Stimulated activated CD4-positive, alpha-beta T cell treated with anti-CD3 and anti-CD28 coated beads, Interleukin-2, amount 100 ng/mL, for 24 hours (primary cell): ENCODE measurements around the gene OMA1.
"Not testable (repeated sequence)": the region's sequence is repeated elsewhere in the genome, so short reads cannot be mapped to it uniquely, and the experiment has no call there.

Source experiments
- DNase-seq, 2 donors: peaks; one replicate each; pipeline ENCODE4 v3.0.0-alpha.2; 2020

OMA1 gene

DNA sequence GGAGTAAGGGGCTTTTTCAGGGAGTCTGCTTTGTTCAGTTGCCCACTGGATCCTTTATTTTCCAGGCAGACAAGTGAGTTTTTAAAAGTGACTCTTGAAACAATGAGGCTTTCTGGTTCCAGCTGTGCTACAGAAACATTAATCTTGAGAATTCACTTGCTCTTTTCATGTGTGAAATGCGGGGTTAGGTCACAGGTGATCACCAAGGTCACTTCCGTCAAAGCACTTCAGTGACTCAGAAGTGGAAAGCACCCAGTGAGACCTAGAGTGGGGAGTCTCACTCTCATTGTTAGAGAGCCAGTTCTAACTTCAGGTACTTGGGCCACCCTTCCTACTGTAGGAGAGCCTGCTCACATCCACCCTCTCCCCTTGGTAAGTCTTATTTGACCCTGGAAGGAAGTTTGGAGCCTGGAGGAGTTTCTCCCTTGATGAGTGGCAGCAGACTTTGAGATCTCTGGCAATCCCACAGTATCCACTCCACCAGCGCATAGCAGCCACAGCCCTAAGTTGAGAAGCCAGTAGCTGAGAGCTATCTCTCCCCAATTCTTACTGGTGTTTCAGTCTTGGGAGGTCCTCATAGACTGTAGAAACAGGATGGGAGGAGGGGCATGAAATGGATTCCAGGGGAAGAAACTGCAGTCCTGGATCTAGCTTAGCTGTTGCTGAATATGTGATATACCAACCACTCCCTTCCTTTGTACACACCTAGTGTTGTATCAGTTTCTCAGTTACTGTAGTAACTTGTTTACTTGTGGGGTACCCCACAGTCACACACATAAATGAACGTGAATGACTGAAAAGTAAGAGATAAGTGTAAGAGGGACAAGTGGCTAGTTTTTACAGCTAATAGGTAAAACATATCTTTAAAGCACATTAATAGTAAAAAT is 27.4 kb upstream of the OMA1 start:
- DNase-seq: peak; percentile 20 to 35

DNA sequence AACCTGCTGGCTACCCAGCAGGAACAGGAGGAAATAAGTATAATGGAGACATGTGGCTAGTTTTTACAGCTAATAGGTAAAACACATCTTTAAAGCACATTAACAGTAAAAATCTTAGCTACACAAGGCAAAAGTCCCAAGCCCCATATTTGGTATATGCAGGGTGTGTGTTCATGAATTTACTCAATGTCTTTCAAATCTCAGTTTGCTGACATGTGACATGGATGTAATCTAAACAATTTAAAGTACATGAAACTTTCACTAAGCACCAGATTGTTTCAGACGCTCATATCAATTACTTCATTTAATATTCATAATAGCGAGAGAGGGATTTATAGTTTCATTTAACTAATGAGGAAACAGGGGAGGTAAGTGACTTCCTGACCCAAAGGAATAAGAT is 26.6 kb upstream of the OMA1 start:
- DNase-seq: no peak

DNA sequence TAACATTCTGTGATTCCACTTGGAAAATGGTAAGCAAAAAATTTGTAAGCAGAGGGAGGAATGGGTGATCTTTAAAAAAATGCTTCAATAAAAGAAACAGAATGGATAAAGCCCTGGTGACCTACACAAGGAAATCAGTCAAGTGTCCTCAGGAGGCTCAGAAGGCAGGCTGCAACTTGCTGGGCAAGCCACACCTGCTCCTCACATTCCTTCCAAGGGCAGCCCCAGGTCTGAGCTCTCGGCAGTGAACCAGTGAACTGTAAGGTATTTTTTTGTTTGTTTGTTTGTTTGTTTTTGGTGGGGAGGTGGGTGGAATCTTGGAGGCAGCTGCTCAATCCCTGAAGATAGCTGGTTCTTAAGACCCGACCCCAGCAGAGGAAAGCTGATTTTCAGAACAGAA is 26.2 kb upstream of the OMA1 start:
- DNase-seq: no peak

DNA sequence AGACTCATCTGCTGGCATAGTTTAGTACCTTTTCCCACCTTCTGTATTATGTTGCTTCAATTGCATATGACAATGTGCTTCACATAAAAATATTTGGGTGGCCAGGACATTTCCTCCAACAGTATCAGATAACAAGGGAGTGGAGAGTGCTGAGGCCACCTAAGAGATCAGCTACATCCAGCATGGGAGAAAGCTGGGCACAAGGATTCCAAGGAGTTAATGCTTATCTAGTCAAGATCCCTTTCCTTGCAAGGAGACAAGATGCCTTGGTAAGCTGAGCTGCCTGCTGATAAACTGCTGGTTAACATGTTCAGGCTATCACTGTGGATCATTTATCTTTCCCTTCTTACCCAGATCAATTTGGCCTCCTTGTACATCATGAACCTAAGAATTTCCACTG is 25.1 kb upstream of the OMA1 start:
- DNase-seq: no peak

DNA sequence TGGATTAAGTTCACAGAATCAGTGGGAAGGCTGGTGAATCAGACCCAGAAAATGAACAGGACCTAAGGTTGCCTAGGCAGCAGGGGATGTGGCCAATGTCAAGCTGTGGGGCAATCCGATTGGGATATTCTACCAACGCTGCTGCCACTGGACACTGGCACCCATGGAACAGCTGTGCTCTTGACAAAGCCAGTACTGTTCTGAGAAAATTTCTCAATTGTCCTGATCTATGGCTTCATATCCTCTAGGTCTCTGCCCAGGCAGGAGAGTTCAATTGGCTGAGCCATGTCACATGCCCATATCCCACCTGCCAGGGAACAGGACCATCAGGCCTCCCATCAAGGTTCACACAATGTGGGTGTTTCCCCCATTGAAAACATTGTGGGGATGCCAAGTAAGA is 24.3 kb upstream of the OMA1 start:
- no peak for DNase-seq

DNA sequence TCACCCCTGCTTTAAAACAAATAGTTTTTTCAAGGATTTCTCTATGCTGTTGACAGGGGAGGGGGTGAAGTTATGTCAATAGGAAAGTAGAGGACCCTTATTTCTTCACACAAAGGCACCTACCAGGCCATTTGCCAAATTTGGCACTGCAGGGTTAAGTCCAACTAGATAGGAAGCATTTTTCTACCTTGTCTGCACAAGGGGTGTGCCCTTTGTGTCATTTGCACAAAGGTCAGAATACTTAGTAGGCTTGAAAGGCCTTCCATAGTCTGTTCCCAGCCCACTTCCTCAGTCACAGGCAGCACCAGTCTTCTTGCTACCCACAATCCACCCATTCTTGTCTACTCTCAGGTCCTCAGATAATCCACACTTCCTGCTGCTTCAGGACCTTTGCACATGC is 23.6 kb upstream of the OMA1 start:
- no peak for DNase-seq

DNA sequence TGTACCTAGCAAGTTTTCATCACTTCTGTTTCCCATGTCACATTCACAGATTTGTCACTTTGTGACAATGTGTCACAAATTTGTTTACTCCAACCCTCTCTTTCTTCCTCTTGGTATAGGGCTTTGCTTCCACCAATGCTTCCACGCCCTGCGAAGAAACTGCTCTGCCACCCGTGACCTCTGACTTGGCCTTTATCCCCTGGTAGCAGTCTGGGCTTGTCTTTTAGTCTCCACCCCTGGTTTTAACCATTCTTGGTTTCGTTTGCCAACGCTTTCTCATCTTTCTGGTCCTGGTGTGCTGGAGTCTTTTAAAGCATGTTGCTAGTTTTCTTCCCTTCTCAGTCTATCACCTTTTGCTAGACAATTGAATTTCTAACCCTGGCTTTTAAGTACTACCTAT is 22.4 kb upstream of the OMA1 start:
- no peak for DNase-seq

DNA sequence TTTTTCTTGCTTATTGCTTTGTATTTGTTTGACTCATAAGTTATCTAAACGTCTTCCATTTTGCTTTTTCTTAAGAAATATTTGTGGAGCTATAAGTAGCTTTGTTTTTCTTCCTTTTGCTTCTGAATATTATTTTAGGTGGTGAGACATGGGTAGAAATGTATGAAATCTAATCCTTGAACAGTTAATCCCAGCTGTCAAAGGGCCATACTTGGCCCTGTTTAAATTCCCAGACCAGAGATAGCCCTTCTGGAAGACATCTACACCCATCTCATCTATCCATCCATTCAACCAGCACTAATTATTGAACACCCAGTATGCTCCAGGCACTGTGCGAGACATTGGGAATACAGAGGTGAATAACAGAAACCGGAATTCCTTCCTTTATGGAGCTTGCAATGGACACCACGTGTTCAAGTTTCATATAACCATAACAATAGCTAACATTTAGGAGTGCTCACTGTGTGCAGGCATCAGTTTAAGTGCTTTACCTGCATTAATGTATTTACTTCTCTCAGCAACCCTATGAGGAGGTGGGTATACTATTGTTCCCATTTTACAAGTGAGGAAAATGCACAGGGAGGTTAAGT is 21.8 kb upstream of the OMA1 start:
- no peak for DNase-seq

DNA sequence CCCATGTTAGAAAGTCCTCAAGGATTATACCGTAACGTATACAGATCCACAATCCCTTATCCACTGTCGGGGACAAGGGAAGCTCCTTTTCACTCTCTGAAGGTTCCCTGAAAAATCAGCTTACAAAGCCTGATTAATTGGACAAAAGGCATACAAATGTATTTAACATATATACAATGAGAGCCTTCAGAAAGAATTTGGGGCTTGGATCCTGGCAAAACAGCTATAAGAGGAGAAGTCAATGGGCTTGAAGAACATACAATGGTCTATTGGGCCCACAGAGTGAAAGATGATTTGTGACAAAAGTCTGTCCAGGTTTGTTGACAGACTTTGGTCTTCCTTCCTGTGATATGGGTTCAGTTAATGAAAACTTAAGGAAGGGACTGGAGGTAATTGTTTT is 19.8 kb upstream of the OMA1 start:
- DNase-seq: no peak

DNA sequence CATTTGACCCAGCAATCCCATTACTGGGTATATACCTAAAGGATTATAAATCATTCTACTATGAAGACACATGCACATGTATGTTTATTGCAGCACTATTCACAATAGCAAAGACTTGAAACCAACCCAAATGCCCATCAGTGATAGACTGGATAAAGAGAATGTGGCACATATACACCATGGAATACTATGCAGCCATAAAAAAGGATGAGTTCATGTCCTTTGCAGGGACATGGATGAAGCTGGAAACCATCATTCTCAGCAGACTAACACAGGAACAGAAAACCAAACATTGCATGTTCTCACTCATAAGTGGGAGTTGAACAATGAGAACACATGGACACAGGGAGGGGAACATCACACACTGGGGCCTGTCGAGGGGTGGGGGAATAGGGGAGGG is 17.2 kb upstream of the OMA1 start:
- DNase-seq: not testable (repeated sequence)

DNA sequence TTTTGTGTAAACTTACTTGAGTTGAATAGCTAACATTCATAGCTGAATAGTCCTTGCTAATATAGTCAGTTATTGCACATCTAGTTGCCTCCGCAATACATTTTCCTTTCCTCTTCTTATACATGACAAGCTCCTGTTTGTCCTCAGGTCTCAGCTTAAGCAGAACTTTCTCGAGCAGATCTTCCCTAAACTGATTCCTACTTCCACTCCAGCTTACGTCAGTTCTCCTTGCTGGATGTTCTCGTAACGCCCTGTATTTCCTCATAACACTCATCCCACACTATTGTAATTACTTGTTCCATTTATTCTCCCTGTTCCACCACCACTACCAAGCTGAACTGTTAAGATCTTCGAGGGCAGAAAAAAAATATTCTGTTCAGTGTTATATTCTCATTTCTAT is 15.1 kb upstream of the OMA1 start:
- DNase-seq: no peak

DNA sequence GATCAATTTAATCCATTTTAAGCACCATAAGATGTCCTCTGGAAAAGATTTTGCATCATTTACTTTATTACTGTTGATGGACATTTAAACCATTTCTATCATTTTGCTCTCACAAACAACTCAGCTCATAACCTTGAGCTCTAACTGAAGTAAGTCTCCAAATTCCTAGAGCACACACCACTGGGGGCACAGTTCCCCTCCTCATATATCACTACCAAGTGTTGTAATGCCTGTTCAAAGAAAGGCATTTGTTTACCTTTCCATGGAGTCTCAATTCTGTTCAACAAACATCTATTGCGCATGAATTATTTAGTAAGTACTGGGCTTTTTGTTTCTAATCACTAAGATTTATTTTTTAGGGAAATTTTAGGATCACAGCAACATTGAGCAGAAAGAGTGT is 8.9 kb upstream of the OMA1 start:
- DNase-seq: no peak

DNA sequence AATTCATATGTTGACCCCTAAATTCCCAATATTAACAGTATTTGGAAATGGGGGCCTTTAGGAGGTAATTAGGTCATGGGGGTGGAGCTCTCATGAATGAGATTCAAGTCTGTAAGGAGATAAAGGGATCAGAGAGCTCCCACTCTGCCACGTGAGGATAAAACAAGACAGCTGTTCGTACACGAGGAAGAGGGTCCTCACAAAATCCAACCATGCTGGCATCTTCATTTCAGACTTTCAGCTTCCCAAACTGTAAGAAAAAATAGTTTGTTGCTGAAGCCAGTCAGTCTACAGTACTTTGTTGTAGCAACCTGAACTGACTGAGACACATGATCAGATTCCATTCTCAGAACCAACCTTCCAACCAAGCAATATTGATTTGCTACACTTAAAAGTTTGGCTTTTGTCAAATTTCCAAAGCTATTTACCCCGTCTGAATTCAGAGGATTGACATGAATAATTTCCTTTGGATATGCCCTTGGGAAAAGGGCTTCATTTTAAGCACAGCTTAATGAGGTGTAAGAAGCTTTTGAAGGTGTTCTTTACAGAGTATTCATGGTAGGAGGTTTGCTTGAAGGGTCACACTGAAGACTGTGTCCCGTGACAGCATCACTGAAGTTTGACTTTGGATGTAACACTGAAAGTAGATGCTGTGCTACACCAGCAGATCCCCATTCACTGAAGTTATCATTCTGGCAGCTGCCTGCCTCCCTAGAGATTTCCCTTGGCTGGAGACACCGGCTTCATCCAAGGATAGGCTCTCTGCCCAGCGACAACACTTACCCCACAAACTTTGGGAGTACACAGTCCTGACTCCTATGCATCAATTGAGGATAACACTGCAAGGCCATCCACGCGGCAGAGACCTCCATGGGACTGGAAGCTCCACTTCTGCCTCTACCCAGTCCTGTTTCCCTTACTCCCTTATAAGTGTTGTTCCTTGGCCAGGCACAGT is 4.9 kb upstream of the OMA1 start:
- no peak for DNase-seq

DNA sequence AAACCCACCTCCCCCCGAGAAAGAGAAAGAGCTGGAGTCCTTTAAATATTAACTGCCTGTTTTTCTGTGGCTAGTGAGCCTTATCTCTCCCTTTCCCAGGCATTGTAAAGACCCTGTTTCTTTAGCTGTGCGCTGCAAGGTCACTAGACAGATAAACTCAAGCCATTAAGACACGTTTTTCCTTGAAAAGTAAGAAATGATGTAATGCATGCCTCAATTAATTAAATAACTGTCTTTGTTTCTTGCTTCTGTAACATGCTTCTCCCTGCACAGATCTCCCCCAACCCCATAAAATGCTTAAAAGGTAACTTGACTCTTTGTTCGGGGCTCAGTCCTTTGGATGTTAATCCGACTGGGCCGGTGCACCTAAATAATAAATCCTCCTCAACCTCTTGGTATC is 2.8 kb upstream of the OMA1 start:
- DNase-seq: not testable (repeated sequence)

DNA sequence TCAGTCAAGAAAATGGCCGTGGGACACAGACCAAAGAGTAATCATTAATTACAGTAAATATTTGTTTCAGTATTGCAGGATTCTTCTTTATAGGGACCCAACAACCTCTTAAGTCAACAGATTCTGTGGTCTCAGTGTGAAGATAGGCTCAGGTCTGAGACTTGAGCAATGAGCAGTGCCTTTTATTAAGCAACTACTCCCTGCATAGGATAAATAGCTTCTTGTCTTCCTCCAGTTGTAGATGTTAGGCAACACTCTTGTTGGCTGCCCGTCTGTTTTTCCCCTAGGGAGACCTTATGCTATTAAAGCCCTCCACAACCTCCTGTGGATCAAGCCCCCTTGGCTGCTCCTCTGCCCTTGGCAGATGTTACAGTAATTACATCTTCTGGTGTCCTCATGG is 1.8 kb upstream of the OMA1 start:
- no peak for DNase-seq

DNA sequence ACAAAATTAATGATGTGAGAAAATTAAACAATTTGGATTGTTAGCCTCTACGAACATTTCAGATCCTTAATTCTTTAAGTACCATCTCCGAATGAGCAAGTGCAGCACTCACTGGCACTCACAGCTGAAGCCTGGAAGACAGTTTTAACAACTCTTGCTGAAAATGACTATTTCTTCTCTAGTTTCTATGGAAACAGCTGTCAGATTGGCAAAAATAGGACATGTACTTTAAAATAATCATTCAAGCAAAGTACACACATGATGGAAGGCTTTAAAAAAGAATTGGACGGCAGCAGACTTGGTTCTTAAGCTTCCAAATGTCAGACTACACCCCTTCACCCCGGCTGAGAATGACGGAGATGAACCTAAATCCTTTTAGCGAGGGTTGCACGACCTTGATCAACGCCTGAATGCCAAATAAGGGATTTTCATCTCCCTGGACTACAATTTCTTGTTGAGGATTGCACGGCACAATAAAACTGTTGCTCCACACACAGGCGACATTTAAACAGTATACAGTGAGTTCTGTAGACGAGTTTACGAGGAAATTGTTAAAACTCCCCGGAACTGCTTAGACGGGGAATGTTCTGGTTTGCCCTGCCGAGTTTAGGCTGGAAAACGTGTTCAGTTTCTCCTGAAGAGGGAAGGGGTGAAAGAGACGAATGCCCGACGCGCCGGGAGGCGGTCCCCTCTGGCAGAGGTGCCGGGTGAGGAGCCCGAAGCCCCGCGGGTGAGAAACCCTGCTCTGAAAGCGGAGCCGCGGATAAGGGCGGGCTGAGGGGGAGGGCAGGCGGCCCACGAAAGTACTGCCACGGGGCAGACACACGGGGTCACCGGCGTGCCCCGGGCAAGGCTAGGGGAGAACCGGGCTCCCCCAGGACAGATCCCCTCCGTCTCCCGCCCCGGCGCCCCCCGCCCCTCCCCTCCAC is 671 bp downstream of the OMA1 start:
- DNase-seq: peak; percentile 76 to 80

DNA sequence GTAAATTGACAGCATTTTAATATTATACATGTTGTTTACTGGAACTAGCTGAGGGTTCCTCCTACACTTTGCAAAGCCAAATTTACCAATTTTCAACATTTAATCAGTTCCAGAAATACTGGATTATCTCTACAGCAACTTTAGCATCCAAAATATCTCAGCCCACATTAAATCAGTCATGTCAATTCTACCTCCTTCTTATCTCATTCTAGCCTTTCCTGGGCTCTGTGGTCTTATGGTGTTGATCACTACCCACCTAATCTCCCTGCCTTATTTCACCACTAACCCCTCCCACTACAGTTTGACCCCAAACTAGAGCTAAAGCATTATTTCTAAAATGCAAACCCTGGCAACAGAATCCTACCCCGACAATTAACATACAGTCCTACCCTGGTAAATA is 3.3 kb downstream of the OMA1 start:
- no peak for DNase-seq

DNA sequence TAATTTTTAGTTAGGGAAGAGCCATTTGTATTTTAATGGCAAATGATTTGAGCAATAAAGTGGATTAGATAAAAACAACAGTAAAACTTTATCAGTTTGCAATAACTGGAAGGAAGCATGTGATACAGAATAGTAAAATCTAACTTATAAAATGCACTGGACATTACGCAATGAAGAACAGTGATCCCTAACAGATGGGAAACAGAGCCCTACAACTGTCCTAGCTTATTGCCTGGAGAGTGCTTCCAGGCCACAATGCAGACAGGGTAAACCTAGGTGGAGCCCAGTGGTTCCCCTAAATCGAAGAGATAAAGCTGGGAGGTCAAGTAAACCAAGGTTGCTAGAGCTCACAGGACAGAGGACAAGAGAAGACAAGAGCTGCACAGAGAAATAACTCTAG is 7.0 kb downstream of the OMA1 start:
- DNase-seq: no peak

DNA sequence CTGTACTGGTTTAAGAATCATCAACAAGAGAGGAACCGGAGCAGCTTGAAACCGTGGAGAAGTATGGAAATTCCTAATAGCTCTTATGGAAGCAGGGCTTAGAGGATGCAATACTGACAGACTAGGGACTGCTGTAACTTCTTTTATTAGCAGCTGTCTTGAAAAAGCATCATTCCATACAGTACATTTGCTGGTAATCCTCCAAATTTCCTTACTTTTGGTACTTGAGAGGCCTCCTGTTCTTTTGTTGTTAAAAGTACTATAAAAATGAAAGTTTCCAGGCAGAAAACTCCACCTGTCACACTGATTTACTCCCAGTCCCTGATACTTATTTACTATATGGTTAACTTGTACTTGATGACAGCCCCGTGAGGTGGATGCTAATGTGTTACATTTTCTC is 7.7 kb downstream of the OMA1 start:
- DNase-seq: no peak

DNA sequence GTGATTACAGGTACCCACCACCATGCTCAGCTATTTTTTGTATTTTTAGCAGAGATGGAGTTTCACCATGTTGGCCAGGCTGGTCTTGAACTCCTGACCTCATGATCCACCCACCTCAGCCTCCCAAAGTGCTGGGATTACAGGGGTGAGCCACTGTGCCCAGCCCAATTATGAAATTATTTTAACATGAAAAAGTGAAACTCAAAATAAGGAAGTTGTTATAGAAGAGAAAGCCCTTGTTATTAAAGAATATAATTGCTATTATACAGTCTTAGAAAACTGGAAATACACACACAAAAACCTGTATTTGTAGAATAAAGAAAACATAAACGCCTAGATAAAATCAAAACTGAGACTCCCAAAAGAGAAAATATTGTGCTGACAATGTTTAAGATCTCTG is 14.7 kb downstream of the OMA1 start:
- not testable (repeated sequence) for DNase-seq

DNA sequence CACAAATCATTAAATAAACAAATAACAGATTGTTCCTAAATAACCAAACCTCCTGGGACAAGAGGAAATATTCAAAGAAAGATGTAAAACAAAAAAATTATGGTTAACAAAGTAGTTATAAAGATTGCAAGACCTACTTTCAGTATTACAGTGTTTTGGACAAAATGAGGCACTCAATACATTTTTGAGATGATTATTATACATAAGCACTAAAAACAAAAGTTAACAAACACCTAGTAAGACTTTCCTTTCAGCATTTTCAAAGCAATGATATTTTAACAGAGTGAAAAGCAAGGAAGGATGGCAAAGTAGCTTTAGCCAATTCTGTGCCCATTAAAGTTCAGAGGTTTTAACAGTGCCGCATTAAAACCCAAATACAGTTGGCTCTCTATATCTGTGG is 17.2 kb downstream of the OMA1 start:
- DNase-seq: no peak

DNA sequence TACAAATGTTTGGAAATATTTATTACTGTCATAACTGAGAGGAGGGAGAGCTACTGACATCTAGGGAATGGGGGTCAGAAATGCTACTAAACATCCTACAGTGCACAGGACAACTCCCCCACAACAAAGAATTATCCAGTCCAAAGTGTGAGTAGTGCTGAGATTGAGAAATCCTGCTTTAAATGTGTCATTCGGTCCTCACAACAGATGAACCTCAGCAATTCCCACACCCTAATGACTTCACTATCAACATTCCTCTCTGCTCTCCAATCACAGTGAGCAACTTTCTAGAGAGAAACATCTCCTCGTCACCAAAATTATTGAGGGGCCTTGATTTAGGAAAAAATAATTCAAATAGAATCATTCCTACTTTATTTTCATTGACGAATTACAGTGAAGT is 18.0 kb downstream of the OMA1 start:
- DNase-seq: no peak
